Measurements from ENCODE around the gene POU6F2. TPM values are rescaled to one million over a fixed set of nuclear protein-coding genes. Genes with fewer than 3 reads are reported as not detected.

POU6F2 gene
- total RNA-seq, 4 donors from 2014 or later = not detected

- TF ChIP-seq POLR2AphosphoS5 (IDR thresholded peaks at IDR 0.05) = no peak
- no peak for TF ChIP-seq POLR2A (IDR thresholded peaks at IDR 0.05; ENCODE audit: low read depth)
- no peak for TF ChIP-seq EP300 (IDR thresholded peaks at IDR 0.05)
- TF ChIP-seq CTCF (IDR thresholded peaks at IDR 0.05) = no peak
- Histone ChIP-seq H3K4me1 (peaks cover 0 to 3% (median 0%) of the 10 kb centered on the region in 4 donors), H3K4me3 (no peak overlapping the region), H3K9me3 (no peaks in the 10 kb centered on the region), H3K27me3 (peaks cover 0 to 13% (median 0%) of the 10 kb centered on the region in 4 donors), H3K36me3 (no peaks in the 10 kb centered on the region), H3K27ac (replicated peaks in 1 of 4) (no peak overlapping the region)
- intact Hi-C loops (cut with DNase I) = no loop called here
- DNase-seq (ENCODE audit: extremely low spot score) = no peak
- WGBS = 73% methylated on average over 5 of the region's 5 CpGs
Observed at GRCh38 chr7:39341083-39341482, 363.4 kb downstream of the POU6F2 start.

- 82% methylated on average over 3 of the region's 3 CpGs for WGBS
- H3K9me3 ChIP-seq = no peaks in the 10 kb centered on the region
- peaks cover 0 to 3% (median 0%) of the 10 kb centered on the region in 4 donors for H3K4me1 ChIP-seq
- no peak overlapping the region for H3K4me3 ChIP-seq
- TF ChIP-seq POLR2AphosphoS5 (IDR thresholded peaks at IDR 0.05) = no peak
- TF ChIP-seq EP300 (IDR thresholded peaks at IDR 0.05) = no peak
- H3K36me3 ChIP-seq = no peaks in the 10 kb centered on the region
- intact Hi-C loops (cut with DNase I) = no loop called here
- DNase-seq (ENCODE audit: extremely low spot score) = no peak
- no peak overlapping the region for H3K27ac ChIP-seq (replicated peaks in 1 of 4)
- peaks cover 0 to 15% (median 0%) of the 10 kb centered on the region in 4 donors for H3K27me3 ChIP-seq
Observed at GRCh38 chr7:39342763-39343162, 365.1 kb downstream of the POU6F2 start.

GRCh38 chr7:39349452-39350123, 371.9 kb downstream of the POU6F2 start:
- DNase-seq (ENCODE audit: extremely low spot score) = no peak
- no peaks in the 10 kb centered on the region for H3K36me3 ChIP-seq
- intact Hi-C loops (cut with DNase I) = no loop called here
- peaks cover 0 to 4% (median 0%) of the 10 kb centered on the region in 4 donors for H3K27me3 ChIP-seq
- H3K4me1 ChIP-seq = peaks cover 8 to 14% (median 9%) of the 10 kb centered on the region in 4 donors
- H3K9me3 ChIP-seq = no peaks in the 10 kb centered on the region
- TF ChIP-seq CTCF (IDR thresholded peaks at IDR 0.05) (no peak), POLR2AphosphoS5 (IDR thresholded peaks at IDR 0.05) (no peak), EP300 (IDR thresholded peaks at IDR 0.05) (no peak), POLR2A (IDR thresholded peaks at IDR 0.05; ENCODE audit: low read depth) (no peak)
- no peak overlapping the region for H3K27ac ChIP-seq (replicated peaks in 1 of 4)
- WGBS = 81% methylated on average over 7 of the region's 7 CpGs
- no peak overlapping the region for H3K4me3 ChIP-seq

- no peaks in the 10 kb centered on the region for H3K36me3 ChIP-seq
- H3K9me3 ChIP-seq = no peaks in the 10 kb centered on the region
- WGBS = 33% methylated on average over 17 of the region's 17 CpGs
- intact Hi-C loops (cut with DNase I) = no loop called here
- H3K4me1 ChIP-seq = peaks cover 8 to 14% (median 9%) of the 10 kb centered on the region in 4 donors
- peak overlapping the region in 1 of 4 donors; percentile 5 for H3K27ac ChIP-seq (replicated peaks in 1 of 4)
- H3K27me3 ChIP-seq = no peaks in the 10 kb centered on the region
- H3K4me3 ChIP-seq = no peak overlapping the region
- no peak for DNase-seq (ENCODE audit: extremely low spot score)
- TF ChIP-seq EP300 (IDR thresholded peaks at IDR 0.05) (no peak), POLR2AphosphoS5 (IDR thresholded peaks at IDR 0.05) (no peak), CTCF (IDR thresholded peaks at IDR 0.05) (no peak), POLR2A (IDR thresholded peaks at IDR 0.05; ENCODE audit: low read depth) (no peak)
Observed at GRCh38 chr7:39353615-39354376, 376.1 kb downstream of the POU6F2 start.

- intact Hi-C loops (cut with DNase I) = no loop called here
- DNase-seq (ENCODE audit: extremely low spot score) = no peak
- WGBS = 75% methylated on average over 4 of the region's 4 CpGs
Observed at GRCh38 chr7:39355664-39356063, 378.0 kb downstream of the POU6F2 start.

More at GRCh38 chr7:39355664-39356063, 378.0 kb downstream of the POU6F2 start:
- Histone ChIP-seq H3K27me3 (no peaks in the 10 kb centered on the region), H3K4me1 (peaks cover 8 to 14% (median 9%) of the 10 kb centered on the region in 4 donors), H3K27ac (replicated peaks in 1 of 4) (no peak overlapping the region), H3K36me3 (no peaks in the 10 kb centered on the region), H3K9me3 (no peaks in the 10 kb centered on the region), H3K4me3 (no peak overlapping the region)
- no peak for TF ChIP-seq CTCF (IDR thresholded peaks at IDR 0.05)
